ENCODE measurements around the gene SSH3.
A peak's percentile ranks its signal among the peaks of the same experiment; 100 is the strongest.

Gene SSH3

DNA sequence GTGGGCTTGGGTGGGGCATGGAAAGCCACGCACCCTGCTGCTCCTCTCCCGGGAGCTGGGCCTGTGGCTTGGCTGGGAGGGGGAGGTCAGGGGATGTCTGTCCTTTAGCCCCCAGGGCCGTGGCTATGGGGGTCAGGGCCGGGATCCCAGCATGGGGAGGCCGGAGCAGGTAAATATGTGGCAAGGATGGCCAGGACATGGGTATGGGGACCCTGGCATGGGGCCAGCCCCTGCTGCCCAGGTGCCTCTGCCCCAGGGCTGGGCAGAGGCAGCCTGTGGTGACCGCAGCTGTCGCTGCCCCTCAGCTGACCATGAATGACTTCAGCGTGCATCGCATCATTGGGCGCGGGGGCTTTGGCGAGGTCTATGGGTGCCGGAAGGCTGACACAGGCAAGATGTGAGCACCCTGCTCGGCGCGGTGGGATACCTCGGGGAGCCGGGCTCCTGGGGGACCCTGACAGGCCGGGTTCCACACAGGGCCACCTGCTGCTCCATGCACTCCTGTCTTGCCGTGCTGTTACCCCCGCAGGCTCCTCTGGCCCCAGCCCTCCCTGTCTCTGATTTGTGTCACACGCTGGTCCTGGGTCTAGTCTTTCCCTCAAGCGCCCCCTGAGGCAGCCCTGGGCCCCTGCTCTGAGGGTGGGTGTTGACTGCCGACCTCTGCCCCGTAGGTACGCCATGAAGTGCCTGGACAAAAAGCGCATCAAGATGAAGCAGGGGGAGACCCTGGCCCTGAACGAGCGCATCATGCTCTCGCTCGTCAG lies 22.4 kb upstream of the SSH3 start:
- no peak for DNase-seq

DNA sequence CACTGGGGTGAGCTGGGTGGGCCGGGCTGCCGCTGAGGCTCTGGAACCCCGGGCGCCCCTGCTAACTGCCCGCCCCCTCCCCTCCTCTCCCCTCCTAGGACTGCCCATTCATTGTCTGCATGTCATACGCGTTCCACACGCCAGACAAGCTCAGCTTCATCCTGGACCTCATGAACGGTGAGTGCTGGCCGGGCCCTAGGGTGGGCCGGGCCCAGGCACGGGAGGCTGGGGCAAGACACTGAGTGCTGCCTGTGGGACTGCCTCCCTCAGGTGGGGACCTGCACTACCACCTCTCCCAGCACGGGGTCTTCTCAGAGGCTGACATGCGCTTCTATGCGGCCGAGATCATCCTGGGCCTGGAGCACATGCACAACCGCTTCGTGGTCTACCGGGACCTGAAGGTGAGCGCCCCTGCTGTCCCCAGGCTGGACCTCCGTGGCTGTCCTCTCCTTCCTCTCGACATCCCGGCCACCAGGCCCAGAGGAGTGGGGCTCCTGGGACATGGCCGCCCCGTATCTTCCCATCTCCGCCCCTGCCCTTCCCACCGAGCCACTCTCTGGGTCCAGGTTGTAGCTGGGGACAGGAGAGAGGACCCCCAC lies 21.7 kb upstream of the SSH3 start:
- DNase-seq = no peak

DNA sequence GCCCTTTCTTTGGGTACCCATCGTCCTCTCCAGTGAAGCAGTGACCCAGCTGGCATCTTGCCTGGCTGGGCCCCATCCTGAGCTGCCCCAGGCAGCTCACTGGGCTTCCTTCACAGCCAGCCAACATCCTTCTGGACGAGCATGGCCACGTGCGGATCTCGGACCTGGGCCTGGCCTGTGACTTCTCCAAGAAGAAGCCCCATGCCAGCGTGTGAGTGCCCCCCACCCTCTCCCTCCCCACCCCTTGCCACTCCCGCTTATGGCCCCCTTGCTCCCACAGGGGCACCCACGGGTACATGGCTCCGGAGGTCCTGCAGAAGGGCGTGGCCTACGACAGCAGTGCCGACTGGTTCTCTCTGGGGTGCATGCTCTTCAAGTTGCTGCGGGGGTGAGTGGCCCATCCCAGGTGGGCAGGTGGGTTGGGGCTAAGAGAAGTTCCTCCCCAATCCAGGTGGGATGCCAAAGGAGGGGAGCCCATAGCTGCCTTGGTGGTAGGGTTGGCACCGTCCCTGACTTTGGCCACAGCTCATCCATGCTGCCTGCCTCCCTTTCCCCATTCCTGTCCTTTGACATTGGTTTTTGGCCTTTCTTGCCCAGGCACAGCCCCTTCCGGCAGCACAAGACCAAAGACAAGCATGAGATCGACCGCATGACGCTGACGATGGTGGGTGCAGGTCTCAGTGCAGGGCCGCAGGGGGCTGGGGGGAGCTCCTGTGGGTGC lies 21.0 kb upstream of the SSH3 start:
- no peak for DNase-seq

DNA sequence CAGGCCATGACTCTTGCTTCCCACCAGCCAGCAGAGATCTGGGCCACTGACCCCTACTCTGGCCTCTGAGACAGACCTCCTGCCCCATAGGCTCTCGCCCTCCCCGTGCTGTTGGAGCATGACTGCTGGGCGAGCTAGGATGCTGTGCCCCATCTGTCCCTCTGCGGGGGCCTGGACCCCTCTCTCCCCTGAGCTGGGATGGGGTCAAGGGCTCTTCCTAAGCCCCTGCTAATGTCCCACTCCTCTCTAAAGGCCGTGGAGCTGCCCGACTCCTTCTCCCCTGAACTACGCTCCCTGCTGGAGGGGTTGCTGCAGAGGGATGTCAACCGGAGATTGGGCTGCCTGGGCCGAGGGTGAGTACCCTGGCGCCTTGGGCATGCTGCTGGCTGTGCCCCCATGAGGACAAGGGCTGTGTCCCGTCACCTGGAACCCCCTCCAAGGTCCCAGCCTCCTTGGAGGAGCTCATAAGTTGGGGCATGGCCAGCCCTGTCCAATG lies 20.4 kb upstream of the SSH3 start:
- DNase-seq = no peak

DNA sequence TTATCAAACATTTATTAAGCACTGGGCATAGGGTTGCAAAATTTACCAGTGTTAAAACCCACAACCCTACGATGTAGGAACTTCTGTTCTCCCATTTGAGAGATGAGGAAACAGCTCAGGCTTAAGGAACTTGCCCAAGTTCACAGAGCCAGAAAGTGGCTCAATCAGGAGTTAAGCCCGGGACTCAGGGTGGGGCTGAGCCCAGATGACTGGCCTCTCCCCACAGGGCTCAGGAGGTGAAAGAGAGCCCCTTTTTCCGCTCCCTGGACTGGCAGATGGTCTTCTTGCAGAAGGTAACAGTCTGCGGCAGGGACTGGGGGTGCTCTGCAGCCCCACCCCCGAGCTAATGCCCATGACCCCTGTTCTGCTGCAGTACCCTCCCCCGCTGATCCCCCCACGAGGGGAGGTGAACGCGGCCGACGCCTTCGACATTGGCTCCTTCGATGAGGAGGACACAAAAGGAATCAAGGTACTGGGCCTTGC lies 19.8 kb upstream of the SSH3 start:
- DNase-seq = no peak

DNA sequence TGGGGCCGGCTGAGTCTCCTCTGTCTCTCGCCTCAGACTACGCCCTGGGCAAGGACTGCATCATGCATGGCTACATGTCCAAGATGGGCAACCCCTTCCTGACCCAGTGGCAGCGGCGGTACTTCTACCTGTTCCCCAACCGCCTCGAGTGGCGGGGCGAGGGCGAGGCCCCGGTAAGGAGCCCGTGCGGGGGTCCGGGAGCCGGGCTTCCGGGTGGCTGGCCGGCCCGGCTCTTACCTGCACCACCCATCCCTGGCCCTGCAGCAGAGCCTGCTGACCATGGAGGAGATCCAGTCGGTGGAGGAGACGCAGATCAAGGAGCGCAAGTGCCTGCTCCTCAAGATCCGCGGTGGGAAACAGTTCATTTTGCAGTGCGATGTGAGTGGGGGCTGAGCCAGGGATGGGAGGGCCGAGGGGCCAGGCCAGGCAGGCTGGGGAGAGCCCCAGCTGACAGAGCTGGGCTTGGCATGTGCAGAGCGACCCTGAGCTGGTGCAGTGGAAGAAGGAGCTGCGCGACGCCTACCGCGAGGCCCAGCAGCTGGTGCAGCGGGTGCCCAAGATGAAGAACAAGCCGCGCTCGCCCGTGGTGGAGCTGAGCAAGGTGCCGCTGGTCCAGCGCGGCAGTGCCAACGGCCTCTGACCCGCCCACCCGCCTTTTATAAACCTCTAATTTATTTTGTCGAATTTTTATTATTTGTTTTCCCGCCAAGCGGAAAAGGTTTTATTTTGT lies 18.4 kb upstream of the SSH3 start:
- DNase-seq = no peak

DNA sequence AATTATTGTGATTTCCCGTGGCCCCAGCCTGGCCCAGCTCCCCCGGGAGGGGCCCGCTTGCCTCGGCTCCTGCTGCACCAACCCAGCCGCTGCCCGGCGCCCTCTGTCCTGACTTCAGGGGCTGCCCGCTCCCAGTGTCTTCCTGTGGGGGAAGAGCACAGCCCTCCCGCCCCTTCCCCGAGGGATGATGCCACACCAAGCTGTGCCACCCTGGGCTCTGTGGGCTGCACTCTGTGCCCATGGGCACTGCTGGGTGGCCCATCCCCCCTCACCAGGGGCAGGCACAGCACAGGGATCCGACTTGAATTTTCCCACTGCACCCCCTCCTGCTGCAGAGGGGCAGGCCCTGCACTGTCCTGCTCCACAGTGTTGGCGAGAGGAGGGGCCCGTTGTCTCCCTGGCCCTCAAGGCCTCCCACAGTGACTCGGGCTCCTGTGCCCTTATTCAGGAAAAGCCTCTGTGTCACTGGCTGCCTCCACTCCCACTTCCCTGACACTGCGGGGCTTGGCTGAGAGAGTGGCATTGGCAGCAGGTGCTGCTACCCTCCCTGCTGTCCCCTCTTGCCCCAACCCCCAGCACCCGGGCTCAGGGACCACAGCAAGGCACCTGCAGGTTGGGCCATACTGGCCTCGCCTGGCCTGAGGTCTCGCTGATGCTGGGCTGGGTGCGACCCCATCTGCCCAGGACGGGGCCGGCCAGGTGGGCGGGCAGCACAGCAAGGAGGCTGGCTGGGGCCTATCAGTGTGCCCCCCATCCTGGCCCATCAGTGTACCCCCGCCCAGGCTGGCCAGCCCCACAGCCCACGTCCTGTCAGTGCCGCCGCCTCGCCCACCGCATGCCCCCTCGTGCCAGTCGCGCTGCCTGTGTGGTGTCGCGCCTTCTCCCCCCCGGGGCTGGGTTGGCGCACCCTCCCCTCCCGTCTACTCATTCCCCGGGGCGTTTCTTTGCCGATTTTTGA lies 17.5 kb upstream of the SSH3 start:
- peak; percentile 40 for DNase-seq

DNA sequence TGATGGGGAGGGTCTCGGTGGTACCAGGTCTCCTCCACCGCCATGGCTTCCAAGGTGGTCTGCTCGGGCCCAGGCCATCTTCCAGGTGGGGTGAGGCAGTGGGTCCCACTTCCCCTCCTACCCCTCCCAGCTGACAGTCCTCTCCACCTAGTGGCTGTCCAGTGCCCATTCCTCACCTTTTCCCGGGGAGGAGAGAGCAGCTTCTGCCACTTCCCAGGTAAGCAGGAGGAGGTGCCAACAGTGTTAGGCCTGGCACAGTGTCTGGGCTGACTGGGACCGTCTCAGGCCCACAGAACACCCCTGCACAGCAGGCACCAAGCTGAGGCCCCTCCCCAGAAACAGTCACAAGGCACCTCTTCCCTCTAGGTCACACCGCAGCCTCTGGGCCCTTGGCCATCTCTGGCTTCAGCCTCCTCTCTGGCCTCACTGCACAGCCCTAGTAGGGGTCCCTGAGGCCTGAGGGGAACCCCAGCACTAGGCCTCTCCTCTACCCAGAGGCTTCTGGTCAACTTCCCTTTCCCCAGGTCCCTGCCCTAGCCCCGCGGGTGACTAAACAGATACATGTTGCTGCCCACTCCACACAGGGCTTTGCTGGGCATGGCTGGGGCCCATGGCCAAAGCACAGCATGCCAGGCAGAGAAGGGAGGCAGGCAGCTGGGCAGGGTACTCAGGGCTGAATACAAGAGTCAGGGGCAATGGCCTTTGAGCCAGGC lies 16.6 kb upstream of the SSH3 start:
- DNase-seq = no peak

DNA sequence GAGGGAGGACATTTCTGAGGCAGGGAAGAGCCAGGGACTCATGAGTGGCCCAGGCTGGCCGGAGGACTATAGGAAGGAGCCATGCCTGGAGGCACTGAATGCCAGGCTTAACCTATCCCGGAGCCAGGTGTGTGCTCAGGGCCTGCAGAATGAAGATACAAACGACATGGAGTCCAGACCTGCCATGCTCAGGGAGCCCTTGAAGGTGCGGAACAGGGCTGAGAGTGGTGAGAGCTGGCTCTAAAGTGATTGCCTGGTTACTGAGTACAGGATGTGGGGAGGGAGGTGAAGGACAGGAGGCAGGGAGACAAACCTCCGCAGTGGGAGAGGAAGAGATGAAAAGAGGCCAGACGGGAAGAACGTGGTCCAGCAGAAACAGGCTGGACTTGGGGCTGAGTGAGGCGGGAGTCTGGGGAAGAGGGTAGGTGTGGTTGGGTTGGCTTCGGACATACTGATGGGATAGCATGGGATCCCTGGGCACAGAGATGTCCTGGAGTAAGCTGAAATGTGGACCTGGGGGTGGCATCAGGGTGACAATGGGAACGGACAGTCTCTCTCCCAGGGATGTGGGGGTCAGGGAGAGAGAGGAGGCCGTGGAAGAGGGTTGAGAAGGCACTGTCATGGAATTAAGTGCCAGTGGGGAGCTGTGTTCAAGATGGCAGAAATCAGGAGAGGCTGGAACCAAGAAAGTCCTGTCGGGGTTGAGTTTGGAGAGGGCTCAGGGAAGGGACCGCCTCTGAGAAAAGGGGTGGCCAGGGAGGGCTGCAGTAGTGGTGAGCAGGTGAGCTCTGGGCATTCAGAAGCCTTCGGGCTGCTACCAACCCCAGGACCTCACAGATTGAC lies 15.8 kb upstream of the SSH3 start:
- peak; percentile 52 for DNase-seq

DNA sequence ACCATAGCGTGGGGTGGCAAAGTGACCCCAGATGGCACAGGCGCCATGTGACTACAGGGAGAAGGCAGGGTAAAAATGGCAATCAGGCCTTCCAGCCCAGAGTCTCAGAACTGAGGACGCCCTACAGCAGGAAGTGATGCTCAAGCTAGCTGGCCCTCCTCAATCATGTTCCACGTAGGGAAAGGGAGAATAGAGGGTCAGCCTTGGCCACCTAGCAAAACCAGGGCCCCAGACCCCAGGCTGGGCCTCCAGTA lies 15.2 kb upstream of the SSH3 start:
- no peak for DNase-seq

DNA sequence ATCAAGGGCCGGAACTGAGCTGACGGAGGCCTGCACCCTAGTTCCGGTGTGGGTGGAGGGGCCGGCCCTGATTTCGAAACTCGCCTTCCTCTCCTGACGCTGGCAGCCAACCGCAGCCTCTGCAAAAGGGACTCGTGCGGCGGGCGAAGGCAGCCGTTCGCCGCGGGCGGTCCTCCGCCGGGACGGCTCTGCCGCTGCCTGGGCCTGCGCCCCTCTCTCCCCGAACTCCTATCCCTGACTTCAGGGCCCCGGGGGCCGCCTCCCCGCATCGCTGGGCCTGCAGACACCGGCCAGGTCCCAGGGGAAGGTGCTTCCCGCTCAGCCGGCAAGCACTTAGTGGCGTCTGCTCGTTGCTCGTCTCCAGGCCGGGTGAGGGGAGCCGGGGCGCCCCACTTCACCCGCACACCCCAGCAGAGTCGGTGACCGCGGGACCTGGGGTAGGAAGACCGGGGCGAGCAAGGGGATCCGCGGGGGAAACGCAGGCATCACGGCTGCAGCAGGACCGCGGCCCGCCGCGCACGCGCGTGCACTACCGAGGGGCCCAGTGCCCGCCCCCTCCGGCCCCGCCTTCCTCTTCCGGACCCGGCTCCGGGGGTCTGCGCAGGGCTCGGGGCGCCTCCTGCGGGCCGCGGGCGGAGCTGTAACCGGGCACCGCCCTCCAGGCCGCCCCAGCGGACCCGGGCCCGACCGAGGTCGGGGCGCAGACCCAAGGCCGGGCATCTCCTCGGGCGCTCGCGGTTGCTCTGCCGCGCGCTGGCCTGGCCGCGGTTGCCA lies 14.7 kb upstream of the SSH3 start:
- peak; percentile 92 for DNase-seq

DNA sequence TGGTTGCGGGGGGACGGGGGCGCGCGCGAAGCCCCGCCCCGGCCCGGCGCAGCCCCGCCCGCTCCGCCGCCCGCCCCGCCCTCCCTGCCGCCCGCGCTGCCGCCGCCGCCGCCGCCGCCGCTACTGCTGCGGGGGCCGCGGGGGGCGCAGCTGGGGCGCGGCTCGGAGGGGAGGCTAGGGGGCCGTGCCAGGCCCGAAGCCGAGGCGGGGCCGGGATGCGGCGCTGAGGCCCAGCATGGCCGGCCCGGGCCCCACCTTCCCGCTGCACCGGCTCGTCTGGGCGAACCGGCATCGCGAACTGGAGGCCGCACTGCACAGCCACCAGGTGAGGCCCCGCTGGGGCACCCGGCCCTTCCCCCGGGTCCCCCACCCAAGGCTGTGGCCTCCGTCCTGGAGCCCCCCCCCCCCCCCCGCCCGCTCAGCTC lies 14.1 kb upstream of the SSH3 start, which contains the start of gene ANKRD13D:
Gene ANKRD13D (plus strand): TSS at position 78 of the 425 bp plus-strand sequence. CDS start 158 bp downstream, at position 236.
- DNase-seq = no peak

DNA sequence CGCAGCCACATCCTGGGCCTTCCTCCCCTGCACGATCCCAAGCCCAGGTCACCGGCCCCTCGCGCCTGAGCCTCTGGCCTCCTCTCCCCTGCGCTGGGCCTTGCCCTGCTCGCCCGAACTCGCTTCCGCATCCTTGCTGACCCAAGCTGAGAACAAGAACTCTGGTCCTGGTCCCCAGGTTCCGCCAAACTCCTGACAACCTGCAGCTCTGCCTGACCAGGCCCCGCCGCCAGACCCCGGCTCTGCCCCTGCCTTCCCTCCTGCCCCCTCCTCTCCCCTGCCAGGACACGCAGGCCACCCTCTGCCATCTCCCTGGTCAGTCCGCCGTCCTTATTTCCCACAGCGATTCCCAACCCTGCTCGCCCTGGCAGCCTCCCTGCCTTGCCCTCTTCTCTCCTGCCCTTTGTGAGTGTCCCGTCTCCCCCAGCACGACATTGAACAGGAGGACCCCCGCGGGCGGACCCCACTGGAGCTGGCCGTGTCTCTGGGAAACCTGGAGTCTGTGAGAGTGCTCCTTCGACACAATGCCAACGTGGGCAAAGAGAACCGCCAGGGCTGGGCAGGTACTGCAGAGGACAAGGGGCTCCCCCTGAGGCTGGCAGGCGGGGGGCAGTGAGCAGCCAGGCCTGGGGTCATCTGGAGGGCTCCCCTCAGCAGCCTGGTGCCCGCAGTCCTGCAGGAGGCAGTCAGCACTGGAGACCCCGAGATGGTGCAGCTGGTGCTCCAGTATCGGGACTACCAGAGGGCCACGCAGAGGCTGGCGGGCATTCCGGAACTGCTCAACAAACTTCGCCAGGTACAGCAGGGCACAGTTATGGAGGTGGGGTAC lies 13.5 kb upstream of the SSH3 start:
- no peak for DNase-seq

DNA sequence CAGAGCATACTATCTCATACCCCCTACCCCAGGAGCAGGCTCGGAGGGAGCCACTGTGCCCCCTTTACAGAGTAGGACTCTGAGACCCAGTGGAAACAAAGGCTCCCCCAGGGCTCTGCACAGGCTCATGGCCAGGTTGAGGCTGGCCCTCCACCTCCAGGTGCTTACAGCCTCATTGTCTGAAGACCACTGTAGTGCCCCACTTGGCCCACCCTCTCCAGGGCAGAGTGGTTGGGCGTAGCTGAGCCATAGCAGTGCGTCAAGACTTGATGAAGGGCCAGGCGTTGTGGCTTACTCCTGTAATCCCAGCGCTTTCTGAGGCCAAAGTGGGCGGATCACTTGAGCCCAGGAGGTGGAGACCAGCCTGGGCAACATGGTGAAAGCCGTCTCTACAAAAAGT lies 12.5 kb upstream of the SSH3 start:
- DNase-seq = no peak

DNA sequence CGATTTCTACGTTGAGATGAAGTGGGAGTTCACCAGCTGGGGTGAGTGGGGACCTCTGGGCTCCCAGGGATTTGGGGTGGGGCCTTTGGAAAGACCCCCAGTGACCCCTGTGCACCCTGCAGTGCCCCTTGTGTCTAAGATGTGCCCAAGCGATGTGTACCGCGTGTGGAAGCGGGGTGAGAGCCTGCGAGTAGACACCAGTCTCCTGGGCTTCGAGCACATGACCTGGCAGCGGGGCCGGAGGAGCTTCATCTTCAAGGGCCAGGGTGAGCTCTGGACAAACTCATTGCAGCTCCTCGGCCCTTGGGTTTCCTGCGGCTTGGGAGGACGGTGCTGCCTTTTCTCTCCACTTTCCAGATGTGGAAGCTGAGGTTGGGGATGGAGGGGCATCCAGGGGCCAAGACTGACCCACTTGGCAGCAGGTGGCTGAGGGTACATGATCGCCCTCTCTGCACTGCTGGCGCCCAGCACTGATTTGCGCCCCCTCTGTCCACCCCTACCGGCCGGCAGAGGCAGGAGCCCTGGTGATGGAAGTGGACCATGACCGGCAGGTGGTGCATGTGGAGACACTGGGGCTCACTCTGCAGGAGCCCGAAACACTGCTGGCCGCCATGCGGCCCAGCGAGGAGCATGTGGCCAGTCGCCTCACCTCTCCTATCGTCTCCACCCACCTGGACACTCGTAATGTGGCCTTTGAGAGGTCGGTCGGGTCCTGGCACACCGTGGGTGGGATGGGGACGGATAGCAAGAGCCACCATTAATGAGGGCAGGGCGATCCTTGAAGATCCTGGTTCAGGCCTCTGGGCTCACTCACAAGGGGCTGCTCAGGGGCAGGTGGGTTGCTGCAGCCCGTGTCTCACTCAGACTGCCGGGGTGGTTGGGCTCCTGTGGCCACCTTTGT lies 11.6 kb upstream of the SSH3 start:
- no peak for DNase-seq

DNA sequence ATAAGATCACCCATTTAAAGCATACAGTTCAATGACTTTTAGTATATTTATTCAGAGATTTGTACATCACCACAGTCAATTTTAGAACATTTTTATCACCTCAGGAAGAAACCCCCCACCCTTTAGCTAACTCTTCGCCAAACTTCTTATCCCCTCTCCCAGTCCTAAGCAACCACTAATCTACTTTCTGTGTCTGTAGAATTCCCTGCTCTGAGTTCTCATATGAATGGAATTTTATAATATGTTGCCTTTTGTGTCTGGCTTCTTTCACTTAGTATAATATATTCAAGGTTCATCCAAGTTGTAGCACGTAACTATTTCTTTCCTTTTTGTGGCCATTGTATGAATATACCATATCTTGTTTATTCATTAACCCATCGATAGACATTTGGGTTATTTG lies 10.7 kb upstream of the SSH3 start:
- DNase-seq = no peak

DNA sequence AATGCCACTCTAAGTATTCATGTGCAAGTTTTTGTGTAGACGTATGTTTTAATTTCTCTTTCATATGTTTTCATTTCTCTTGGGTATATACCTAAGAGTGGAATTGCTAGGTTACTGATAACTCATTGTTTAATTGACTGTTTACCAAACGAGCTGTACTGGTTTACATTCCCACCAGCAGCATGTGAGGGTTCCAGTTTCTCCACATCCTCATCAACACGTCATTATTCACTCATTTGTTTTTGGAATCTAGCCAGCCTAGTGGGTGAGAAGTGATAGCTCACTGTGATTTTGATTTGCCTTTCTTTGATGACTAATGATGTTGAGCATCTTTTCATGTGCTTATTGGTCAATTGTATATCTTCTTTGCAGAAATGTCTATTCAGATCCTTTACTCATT lies 10.2 kb upstream of the SSH3 start:
- DNase-seq = peak; percentile 69

All from central memory CD4-positive, alpha-beta T cell (primary cell).